ENCODE measurements around the gene THSD7B.
"Not testable (repeated sequence)": the region's sequence is repeated elsewhere in the genome, so short reads cannot be mapped to it uniquely, and the experiment has no call there.

The THSD7B gene

GRCh38 chr2:137302957-137303356 is 537.6 kb downstream of the THSD7B start:
- no peak for DNase-seq (ENCODE audit: low read depth, low spot score)
- TF ChIP-seq YY1 (IDR thresholded peaks at IDR 0.05; ENCODE audit: insufficient read depth, insufficient read length), result no peak
- no peak for TF ChIP-seq SUZ12 (IDR thresholded peaks at IDR 0.05; ENCODE audit: extremely low read depth, insufficient read depth, insufficient read length)
- TF ChIP-seq ZNF274 (IDR thresholded peaks at IDR 0.05; ENCODE audit: low read depth, low read length), result no peak
- H3K4me3 ChIP-seq (ENCODE audit: insufficient read length, low read depth), result no peak overlapping the region
- no peaks in the 10 kb centered on the region for H3K27me3 ChIP-seq (ENCODE audit: insufficient read depth, insufficient read length)
- no peaks in the 10 kb centered on the region for H3K4me1 ChIP-seq (ENCODE audit: insufficient read depth, insufficient read length)
- no peak overlapping the region for H3K9ac ChIP-seq (ENCODE audit: insufficient read length, low read depth)
- no peaks in the 10 kb centered on the region for H3K36me3 ChIP-seq (ENCODE audit: insufficient read depth, insufficient read length, low read length)
- peaks cover 13% of the 10 kb centered on the region; the same call in 1 of the 2 replicates for H3K9me3 ChIP-seq (ENCODE audit: insufficient read depth, low read length)

DNA sequence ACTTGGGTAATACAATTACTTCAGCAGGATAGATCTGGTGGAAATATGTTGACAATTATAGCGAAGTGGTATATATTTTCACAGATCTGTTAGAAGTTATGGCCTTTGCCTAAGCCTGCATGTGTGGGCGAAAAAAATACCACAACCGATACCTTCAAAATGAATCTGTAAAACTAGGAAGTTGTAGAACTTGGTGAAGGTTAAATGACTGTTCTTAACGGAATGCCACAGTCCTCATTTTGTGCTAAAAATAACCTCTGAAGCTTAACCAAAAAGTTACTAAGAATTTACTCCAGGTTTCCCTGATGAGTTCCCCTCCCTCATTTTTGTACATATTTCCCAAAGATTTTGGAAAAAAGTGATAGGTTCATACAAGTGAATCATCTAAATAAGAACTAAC is 550.7 kb downstream of the THSD7B start:
- TF ChIP-seq SUZ12 (IDR thresholded peaks at IDR 0.05; ENCODE audit: extremely low read depth, insufficient read depth, insufficient read length) (no peak), ZNF274 (IDR thresholded peaks at IDR 0.05; ENCODE audit: low read depth, low read length) (no peak), YY1 (IDR thresholded peaks at IDR 0.05; ENCODE audit: insufficient read depth, insufficient read length) (no peak)
- no peak for DNase-seq (ENCODE audit: low read depth, low spot score)
- Histone ChIP-seq H3K9ac (ENCODE audit: insufficient read length, low read depth) (no peak overlapping the region), H3K36me3 (ENCODE audit: insufficient read depth, insufficient read length, low read length) (no peaks in the 10 kb centered on the region), H3K4me3 (ENCODE audit: insufficient read length, low read depth) (no peak overlapping the region), H3K27me3 (ENCODE audit: insufficient read depth, insufficient read length) (no peaks in the 10 kb centered on the region), H3K4me1 (ENCODE audit: insufficient read depth, insufficient read length) (no peaks in the 10 kb centered on the region), H3K9me3 (ENCODE audit: insufficient read depth, low read length) (peaks cover 6% of the 10 kb centered on the region; the same call in 1 of the 2 replicates)

GRCh38 chr2:137321566-137321965 is 556.2 kb downstream of the THSD7B start:
- no peaks in the 10 kb centered on the region for H3K27me3 ChIP-seq (ENCODE audit: insufficient read depth, insufficient read length)
- H3K9ac ChIP-seq (ENCODE audit: insufficient read length, low read depth), result no peak overlapping the region
- no peaks in the 10 kb centered on the region for H3K4me1 ChIP-seq (ENCODE audit: insufficient read depth, insufficient read length)
- H3K36me3 ChIP-seq (ENCODE audit: insufficient read depth, insufficient read length, low read length), result no peaks in the 10 kb centered on the region
- H3K4me3 ChIP-seq (ENCODE audit: insufficient read length, low read depth), result no peak overlapping the region
- DNase-seq (ENCODE audit: low read depth, low spot score), result no peak
- no peak for TF ChIP-seq ZNF274 (IDR thresholded peaks at IDR 0.05; ENCODE audit: low read depth, low read length)
- no peak for TF ChIP-seq YY1 (IDR thresholded peaks at IDR 0.05; ENCODE audit: insufficient read depth, insufficient read length)
- no peak for TF ChIP-seq SUZ12 (IDR thresholded peaks at IDR 0.05; ENCODE audit: extremely low read depth, insufficient read depth, insufficient read length)
- no peaks in the 10 kb centered on the region for H3K9me3 ChIP-seq (ENCODE audit: insufficient read depth, low read length)

GRCh38 chr2:137331562-137331961 is 566.2 kb downstream of the THSD7B start:
- H3K27me3 ChIP-seq (ENCODE audit: insufficient read depth, insufficient read length); H3K4me1 ChIP-seq (ENCODE audit: insufficient read depth, insufficient read length); H3K9ac ChIP-seq (ENCODE audit: insufficient read length, low read depth); H3K4me3 ChIP-seq (ENCODE audit: insufficient read length, low read depth); H3K36me3 ChIP-seq (ENCODE audit: insufficient read depth, insufficient read length, low read length); DNase-seq (ENCODE audit: low read depth, low spot score): not testable (repeated sequence)
- H3K9me3 ChIP-seq (ENCODE audit: insufficient read depth, low read length), result peaks cover 17% of the 10 kb centered on the region; the same call in 1 of the 2 replicates

DNA sequence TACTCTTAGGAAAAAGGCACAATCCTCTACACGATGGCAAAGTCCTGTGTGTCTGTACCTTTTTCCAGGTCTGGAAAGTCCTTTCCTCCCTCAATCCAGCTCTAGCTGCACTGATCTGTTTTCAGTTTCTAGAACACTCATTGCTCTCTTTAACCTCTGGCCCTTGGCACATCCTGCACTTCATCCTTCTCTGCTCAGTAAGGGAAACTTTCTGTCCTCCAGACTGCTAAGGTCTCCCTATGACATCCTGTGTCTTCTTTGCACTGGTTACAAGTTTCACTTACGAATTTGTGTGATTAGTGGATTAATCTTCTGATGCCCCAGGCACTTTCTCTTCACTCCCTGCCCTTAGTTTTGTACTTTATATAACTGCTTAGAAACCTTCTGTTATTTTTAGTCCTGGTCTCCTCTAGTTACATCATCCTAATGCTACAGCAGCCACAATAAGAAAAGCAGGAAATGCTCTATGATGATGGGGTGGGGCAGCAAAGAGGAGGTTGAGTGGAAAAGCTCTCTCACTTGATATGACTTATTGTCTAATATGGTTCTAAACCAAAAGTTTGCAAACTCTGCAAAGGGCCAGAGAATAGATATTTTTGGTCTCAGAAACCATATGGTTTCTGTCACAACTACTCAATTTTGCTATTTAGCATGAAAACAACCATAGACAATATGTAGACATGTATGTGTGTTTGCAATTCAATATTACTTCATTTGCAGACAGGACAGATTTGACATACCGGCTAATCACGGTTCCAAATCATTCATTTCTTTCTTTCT is 568.2 kb downstream of the THSD7B start:
- TF ChIP-seq YY1 (IDR thresholded peaks at IDR 0.05; ENCODE audit: insufficient read depth, insufficient read length) (no peak), SUZ12 (IDR thresholded peaks at IDR 0.05; ENCODE audit: extremely low read depth, insufficient read depth, insufficient read length) (no peak), ZNF274 (IDR thresholded peaks at IDR 0.05; ENCODE audit: low read depth, low read length) (no peak)
- no peaks in the 10 kb centered on the region for H3K36me3 ChIP-seq (ENCODE audit: insufficient read depth, insufficient read length, low read length)
- no peak for DNase-seq (ENCODE audit: low read depth, low spot score)
- no peaks in the 10 kb centered on the region for H3K4me1 ChIP-seq (ENCODE audit: insufficient read depth, insufficient read length)
- no peak overlapping the region for H3K4me3 ChIP-seq (ENCODE audit: insufficient read length, low read depth)
- H3K9me3 ChIP-seq (ENCODE audit: insufficient read depth, low read length), result peaks cover 17% of the 10 kb centered on the region; the same call in 1 of the 2 replicates
- no peaks in the 10 kb centered on the region for H3K27me3 ChIP-seq (ENCODE audit: insufficient read depth, insufficient read length)
- no peak overlapping the region for H3K9ac ChIP-seq (ENCODE audit: insufficient read length, low read depth)

- no peaks in the 10 kb centered on the region for H3K27me3 ChIP-seq (ENCODE audit: insufficient read depth, insufficient read length)
- no peak for DNase-seq (ENCODE audit: low read depth, low spot score)
- no peaks in the 10 kb centered on the region for H3K9me3 ChIP-seq (ENCODE audit: insufficient read depth, low read length)
These were observed 570.7 kb downstream of the THSD7B start for GRCh38 chr2:137336067-137336466.

GRCh38 chr2:137339051-137339450 is 573.7 kb downstream of the THSD7B start:
- Histone ChIP-seq H3K4me3 (ENCODE audit: insufficient read length, low read depth) (no peak overlapping the region), H3K4me1 (ENCODE audit: insufficient read depth, insufficient read length) (no peaks in the 10 kb centered on the region), H3K9me3 (ENCODE audit: insufficient read depth, low read length) (no peaks in the 10 kb centered on the region), H3K9ac (ENCODE audit: insufficient read length, low read depth) (no peak overlapping the region), H3K27me3 (ENCODE audit: insufficient read depth, insufficient read length) (no peaks in the 10 kb centered on the region), H3K36me3 (ENCODE audit: insufficient read depth, insufficient read length, low read length) (no peaks in the 10 kb centered on the region)
- no peak for TF ChIP-seq SUZ12 (IDR thresholded peaks at IDR 0.05; ENCODE audit: extremely low read depth, insufficient read depth, insufficient read length)
- no peak for TF ChIP-seq ZNF274 (IDR thresholded peaks at IDR 0.05; ENCODE audit: low read depth, low read length)
- no peak for TF ChIP-seq YY1 (IDR thresholded peaks at IDR 0.05; ENCODE audit: insufficient read depth, insufficient read length)
- no peak for DNase-seq (ENCODE audit: low read depth, low spot score)

More at GRCh38 chr2:137336067-137336466, 570.7 kb downstream of the THSD7B start:
- no peak overlapping the region for H3K9ac ChIP-seq (ENCODE audit: insufficient read length, low read depth)
- TF ChIP-seq YY1 (IDR thresholded peaks at IDR 0.05; ENCODE audit: insufficient read depth, insufficient read length) (no peak), SUZ12 (IDR thresholded peaks at IDR 0.05; ENCODE audit: extremely low read depth, insufficient read depth, insufficient read length) (no peak), ZNF274 (IDR thresholded peaks at IDR 0.05; ENCODE audit: low read depth, low read length) (no peak)
- H3K36me3 ChIP-seq (ENCODE audit: insufficient read depth, insufficient read length, low read length), result no peaks in the 10 kb centered on the region
- no peak overlapping the region for H3K4me3 ChIP-seq (ENCODE audit: insufficient read length, low read depth)
- no peaks in the 10 kb centered on the region for H3K4me1 ChIP-seq (ENCODE audit: insufficient read depth, insufficient read length)
